Mammary epithelial cell (primary cell): Measurements from ENCODE around the gene CHMP6.
A peak's percentile ranks its signal among the peaks of the same experiment; 100 is the strongest.

Experiments used
- EZH2 ChIP-seq: IDR thresholded peaks from 2 replicates; pipeline ENCODE4 v1.6.1; 2012; ENCODE audit warnings: low read length, inconsistent platforms, borderline replicate concordance
- TF ChIP-seq, protein P1 (sequence below), 2 donors: IDR thresholded peaks in 1 of 2; conservative IDR thresholded peaks in 1 of 2; 2 replicates each; pipeline ENCODE4 v1.5.1; 2011 to 2012; ENCODE audit warnings: inconsistent platforms in 2 of 2, low read length in 2 of 2, mild to moderate bottlenecking in 2 of 2, control low read depth in 1 of 2, low read depth in 1 of 2; ENCODE audit not compliant: insufficient read depth in 1 of 2; ENCODE audit errors: extremely low read depth in 1 of 2

DNA sequence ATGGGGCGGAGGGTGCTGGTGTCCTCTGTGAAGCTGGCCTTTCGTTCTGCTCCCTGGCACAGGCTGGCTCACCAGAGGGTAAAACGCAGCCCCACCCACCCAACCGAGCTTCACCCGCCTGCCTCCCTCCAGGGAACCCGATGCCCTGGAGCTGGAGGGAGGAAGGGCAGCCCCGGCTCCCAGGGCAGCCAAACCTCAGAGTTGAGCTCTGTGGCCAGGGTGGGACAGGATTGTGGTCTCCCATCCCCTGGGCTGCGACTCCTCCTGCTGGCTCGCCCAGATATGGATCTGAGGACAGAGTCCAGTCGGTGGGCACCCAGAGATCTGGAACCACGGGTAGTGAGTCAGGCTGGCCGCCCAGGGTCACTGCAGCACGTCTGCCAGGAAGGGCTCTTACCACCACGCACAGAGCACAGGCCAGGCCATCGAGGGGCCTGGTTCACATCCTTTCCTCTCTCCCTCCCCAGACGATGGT lies 42.6 kb upstream of the CHMP6 start:
- no peak for TF ChIP-seq EZH2
- TF ChIP-seq, protein P1, sequence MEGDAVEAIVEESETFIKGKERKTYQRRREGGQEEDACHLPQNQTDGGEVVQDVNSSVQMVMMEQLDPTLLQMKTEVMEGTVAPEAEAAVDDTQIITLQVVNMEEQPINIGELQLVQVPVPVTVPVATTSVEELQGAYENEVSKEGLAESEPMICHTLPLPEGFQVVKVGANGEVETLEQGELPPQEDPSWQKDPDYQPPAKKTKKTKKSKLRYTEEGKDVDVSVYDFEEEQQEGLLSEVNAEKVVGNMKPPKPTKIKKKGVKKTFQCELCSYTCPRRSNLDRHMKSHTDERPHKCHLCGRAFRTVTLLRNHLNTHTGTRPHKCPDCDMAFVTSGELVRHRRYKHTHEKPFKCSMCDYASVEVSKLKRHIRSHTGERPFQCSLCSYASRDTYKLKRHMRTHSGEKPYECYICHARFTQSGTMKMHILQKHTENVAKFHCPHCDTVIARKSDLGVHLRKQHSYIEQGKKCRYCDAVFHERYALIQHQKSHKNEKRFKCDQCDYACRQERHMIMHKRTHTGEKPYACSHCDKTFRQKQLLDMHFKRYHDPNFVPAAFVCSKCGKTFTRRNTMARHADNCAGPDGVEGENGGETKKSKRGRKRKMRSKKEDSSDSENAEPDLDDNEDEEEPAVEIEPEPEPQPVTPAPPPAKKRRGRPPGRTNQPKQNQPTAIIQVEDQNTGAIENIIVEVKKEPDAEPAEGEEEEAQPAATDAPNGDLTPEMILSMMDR (conservative IDR thresholded peaks at IDR 0.05 in 1 of 2, IDR thresholded peaks at IDR 0.05 in 1 of 2; ENCODE audit: extremely low read depth in 1 of 2, insufficient read depth in 1 of 2, low read depth in 1 of 2, low read length in 2 of 2) = peak in 1 of 2 donors; percentile 3
